ENCODE measurements around the gene GOLGA7B. TPM values are rescaled to one million over a fixed set of nuclear protein-coding genes. Genes with fewer than 3 reads are reported as not detected.
"Not testable (repeated sequence)": the region's sequence is repeated elsewhere in the genome, so short reads cannot be mapped to it uniquely, and the experiment has no call there.

GOLGA7B gene
- total RNA-seq, 1 donor from 2014 or later = 0.08 TPM

DNA sequence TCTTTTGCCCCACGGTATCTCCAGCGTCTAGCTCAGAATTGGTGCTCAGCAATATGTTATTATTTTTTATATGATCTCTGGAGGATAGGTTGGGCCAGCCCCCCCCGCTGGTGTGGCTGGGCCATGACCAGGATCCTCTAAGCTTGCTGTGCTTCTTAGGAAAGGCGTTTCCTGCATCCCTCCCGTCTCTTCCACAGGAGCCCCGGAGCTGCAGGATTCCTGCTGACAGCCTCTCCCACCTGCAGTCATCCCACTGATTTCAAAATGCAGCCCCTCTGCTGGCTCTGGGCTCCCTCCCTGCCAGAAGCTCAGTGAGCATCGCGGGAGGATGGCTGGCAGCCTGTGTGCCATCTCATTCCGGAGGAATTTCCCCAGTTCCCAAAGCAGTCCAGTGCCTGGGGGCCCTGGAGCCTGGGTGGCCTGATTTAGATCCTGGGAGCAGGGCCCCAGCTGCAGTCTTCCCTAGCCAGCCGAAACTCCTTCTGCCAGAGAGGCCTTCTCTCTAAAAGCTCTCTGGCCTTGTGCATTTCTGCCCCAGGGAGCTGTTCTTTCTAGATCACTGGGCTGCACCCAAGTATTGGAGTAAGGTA, 21.8 kb upstream of the GOLGA7B start:
- intact Hi-C loops (cut with DNase I) = no loop called here
- ATAC-seq = no peak
- no peak for DNase-seq (ENCODE audit: missing footprints)

DNA sequence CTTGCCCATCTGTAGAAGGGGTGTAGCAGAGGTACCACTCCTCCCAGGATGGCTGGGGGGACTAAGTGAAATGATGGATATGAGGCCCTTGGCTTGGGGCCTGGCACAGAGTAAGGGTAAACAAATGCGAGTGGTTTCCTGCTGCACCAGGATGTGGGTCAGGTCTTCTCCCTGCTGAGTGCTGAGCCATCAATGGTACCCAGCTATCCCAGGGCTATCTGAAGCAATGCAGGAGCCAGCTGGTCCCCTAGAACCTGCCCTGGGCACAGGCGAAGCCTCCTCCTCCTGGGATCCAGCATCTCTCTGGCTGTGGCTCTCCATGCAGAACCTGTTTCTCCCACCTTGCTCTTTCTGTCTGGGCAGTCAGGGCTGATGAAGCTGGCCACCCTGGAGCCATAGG, 20.9 kb upstream of the GOLGA7B start:
- intact Hi-C loops (cut with DNase I) = no loop called here
- DNase-seq (ENCODE audit: missing footprints) (no peak), ATAC-seq (no peak)

DNA sequence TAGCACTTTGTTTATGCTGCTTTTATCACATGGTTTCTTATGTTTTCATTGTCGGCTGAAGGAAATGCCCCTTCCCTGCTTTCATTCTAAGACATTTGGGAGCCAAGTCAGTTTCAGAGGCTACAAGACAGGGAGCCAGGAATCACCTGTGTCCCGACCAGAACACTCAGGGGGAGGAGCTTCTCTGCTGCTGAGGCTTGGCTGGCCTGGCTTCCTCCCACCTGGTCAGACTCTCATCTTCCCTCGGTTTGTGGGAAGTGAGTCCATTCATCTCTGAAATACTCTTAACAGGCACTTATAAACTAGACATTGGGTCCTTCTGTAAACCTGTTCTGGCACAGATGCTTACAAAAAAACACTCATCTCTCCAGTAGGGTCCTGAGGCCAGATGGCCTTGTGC, 19.6 kb upstream of the GOLGA7B start:
- ATAC-seq (no peak), DNase-seq (ENCODE audit: missing footprints) (no peak)
- intact Hi-C loops (cut with DNase I) = no loop called here

DNA sequence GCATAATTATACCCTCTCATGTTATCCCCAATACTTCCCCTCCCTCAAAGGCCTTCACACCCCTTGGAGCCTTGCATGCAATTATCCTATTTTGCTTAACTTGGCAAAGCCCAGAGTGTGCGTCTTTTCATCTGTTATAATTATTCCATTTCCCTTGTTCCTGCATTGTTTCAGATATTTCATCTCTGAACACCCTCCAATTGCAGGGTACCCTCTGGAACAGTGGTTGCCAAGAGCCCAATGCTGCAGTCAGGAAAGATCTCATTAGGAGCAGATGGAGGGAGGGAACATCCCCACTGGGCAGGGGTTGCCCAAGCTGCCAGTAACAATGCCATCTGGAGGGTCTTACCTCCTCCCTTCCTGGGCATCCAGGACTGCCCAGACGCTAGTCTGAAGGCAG, 18.4 kb upstream of the GOLGA7B start:
- no peak for DNase-seq (ENCODE audit: missing footprints)
- no peak for ATAC-seq
- intact Hi-C loops (cut with DNase I) = no loop called here

DNA sequence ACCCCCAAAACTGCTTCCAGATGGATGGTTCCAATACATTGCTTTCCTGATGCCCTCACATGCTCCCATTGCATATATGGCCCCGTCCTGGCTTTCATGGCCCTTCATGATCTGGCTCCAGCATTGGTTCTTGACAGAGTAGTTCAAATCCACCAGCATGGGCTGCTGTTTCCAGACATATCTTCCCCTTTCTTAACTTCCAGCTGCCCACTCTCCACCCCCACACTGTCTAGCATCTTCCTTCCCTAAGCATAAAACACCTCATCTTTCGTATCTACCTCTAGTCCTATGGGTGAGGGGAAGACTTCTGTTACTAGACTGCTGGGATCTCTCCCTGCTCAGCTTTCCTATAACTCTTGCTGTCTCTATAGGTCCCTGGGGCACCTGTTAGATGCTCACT, 13.2 kb upstream of the GOLGA7B start:
- DNase-seq (ENCODE audit: missing footprints) (no peak), ATAC-seq (no peak)
- intact Hi-C loops (cut with DNase I) = no loop called here

DNA sequence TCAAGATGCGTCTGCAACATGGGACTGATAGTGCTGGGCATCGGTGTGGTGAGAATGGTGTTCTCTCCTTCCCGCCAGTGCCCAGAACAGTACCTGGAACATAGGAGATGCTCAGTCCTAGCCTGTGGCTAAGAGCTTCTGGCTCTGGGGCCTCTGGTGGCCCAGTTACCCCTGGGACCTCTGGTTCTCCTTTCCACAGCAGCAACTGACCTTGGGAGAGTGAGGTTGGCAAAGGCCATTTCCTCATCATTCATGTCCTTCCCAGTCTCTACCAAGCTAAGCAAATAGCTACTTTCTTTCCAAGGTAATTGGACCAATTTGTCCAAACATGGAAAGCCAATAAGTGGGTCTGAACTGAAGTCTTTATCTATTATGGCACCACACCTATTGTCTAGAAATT, 11.6 kb upstream of the GOLGA7B start:
- no peak for DNase-seq (ENCODE audit: missing footprints)
- ATAC-seq = no peak
- intact Hi-C loops (cut with DNase I) = no loop called here

DNA sequence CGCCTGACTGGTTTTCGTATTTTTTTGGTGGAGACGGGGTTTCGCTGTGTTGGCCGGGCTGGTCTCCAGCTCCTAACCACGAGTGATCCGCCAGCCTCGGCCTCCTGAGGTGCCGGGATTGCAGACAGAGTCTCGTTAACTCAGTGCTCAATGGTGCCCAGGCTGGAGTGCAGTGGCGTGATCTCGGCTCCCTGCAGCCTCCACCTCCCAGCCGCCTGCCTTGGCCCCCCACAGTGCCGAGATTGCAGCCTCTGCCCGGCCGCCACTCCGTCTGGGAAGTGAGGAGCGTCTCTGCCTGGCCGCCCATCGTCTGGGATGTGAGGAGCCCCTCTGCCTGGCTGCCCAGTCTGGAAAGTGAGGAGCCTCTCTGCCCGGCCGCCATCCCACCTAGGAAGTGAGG, 8.5 kb upstream of the GOLGA7B start:
- ATAC-seq; DNase-seq (ENCODE audit: missing footprints); intact Hi-C loops (cut with DNase I): not testable (repeated sequence)

DNA sequence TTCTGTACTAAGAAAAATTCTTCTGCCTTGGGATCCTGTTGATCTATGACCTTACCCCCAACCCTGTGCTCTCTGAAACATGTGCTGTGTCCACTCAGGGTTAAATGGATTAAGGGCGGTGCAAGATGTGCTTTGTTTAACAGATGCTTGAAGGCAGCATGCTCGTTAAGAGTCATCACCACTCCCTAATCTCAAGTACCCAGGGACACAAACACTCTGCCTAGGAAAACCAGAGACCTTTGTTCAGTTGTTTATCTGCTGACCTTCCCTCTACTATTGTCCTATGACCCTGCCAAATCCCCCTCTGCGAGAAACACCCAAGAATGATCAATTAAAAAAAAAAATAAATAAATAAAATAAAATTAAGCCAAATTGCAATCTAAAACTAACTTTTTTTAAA, 7.5 kb upstream of the GOLGA7B start:
- ATAC-seq; DNase-seq (ENCODE audit: missing footprints); intact Hi-C loops (cut with DNase I): not testable (repeated sequence)

DNA sequence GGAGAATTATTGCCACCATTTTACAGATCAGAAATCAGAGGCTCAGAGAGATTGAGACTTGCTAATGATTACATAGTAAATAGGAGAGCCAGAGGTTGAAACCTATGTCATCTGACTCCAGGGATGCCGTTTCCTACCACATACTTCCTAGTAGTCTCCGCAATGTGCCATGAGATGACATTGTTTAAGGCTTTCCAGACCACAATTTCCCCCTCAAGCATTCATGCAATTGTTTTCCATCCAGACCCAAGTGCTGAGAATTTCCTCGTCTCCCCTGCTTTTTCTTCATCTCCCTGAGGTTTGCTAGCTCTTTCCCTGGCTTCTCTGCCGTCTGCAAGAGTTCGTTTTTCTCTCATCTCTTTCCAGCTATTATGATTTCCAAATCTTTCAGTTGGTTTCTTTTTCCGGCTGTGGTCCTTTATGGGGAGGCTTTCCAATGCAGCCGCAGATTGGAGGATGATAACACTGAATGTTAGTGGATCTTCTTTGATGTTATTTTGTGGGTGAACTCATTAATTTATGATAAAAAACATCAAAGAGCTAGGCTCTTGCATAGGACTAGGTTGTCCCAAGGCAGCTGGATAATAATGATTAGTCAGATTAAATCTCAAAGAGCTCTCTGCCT, 6.9 kb upstream of the GOLGA7B start:
- DNase-seq (ENCODE audit: missing footprints) (no peak), ATAC-seq (no peak)
- intact Hi-C loops (cut with DNase I) = no loop called here

DNA sequence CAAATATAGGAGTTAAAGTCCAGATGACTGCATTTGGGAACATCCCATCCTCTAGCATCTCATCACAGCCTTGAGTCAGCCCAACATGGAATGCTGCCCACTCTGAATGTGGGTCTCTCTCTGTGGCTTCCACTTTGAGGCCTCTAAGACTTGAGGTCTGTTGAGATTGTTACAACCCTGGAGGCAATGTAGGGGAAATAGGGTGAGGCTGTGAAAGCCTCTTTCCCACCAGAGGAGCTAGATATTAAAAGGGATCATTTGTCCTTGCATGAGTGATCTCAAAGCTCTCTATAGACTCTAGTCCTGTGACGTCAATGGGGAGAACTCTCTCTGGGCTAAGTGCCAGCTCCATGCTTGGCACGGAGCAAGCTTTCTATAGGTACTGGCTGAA, 6.4 kb upstream of the GOLGA7B start:
- intact Hi-C loops (cut with DNase I) = no loop called here
- DNase-seq (ENCODE audit: missing footprints) (no peak), ATAC-seq (no peak)

DNA sequence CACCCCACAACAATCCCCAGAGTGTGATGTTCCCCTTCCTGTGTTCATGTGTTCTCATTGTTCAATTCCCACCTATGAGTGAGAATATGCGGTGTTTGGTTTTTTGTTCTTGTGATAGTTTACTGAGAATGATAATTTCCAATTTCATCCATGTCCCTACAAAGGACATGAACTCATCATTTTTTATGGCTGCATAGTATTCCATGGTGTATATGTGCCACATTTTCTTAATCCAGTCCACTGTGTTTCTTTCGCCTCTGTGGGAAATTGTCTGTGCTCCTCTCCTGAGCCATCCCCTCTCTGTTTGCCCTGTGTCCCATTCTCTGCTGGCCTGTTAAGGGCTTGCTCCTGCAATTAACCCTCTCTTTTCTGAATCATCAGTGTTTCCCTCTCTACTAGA, 5.7 kb upstream of the GOLGA7B start:
- DNase-seq (ENCODE audit: missing footprints); ATAC-seq; intact Hi-C loops (cut with DNase I): not testable (repeated sequence)

DNA sequence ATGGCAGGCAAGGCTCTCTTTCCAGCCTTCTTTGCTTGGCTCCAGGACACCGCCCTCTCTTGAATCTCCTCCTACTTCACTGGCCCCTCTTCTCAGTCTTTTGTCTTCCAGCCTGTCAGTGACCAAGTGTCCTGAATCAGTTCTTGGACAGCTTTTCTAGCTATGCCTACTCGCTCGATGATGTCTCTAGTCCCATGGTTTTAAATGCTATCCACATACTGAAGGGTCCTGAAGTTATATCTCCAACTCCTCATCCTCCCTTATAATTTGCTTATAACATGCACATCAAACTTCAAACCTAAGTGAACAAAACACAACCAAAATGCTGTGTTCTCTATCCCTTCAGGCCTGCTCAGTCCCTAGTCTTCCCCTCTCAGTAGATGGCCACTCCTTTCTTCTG, 5.0 kb upstream of the GOLGA7B start:
- DNase-seq (ENCODE audit: missing footprints) = no peak
- ATAC-seq = no peak

DNA sequence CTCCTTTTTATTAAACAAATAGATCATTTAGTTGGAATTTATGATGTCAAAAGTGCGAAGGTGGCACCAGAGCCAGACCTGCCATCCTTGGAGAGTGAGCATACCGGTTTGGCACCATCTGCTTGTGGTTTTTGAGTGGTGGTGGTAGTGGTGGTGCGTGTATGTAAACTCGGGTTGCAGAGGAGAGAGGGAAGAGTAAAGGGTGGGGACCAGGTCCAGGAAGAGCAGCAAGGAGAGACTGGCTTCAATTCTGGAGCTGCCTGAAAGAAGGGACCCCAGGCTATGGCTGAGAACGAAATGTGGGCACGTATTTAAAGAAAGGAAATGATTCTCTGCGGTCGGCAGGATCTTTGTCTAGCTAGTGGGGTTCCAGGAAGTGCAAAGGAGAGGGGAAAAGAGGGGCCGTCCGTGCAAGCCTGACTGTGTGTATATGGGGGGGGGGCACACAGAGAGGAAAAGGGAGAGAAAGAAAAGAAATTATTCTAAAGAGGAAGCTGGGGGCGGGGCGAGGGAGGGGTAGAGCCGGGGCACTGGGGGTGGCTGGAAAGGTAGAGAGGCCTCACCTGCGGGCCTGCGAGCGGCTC, 448 bp upstream of the GOLGA7B start:
- ATAC-seq = no peak
- intact Hi-C loops (cut with DNase I) = no loop called here
- no peak for DNase-seq (ENCODE audit: missing footprints)

More for the DNA sequence above, 5.0 kb upstream of the GOLGA7B start:
- intact Hi-C loops (cut with DNase I) = no loop called here

DNA sequence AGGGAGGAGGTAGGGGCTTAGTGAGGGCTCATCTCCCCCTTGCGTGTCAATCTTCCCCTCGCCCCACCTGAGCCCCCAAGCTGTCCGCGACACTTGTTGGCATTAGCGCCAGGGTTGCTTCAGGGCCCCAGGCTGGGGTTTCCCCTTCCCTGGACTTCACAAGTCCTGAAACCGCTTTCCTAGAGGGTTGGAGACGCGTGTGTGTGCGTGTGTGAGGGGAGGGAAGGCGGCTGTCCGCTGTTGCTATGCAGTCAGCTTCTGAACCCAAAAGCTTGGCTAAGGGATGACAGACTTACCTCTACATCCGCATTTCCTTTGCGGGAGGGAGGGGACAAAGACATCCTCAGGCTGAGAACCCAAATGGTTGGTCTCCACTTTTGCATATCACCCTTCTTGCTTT, 803 bp downstream of the GOLGA7B start:
- DNase-seq (ENCODE audit: missing footprints) = no peak
- ATAC-seq = no peak
- intact Hi-C loops (cut with DNase I) = no loop called here

DNA sequence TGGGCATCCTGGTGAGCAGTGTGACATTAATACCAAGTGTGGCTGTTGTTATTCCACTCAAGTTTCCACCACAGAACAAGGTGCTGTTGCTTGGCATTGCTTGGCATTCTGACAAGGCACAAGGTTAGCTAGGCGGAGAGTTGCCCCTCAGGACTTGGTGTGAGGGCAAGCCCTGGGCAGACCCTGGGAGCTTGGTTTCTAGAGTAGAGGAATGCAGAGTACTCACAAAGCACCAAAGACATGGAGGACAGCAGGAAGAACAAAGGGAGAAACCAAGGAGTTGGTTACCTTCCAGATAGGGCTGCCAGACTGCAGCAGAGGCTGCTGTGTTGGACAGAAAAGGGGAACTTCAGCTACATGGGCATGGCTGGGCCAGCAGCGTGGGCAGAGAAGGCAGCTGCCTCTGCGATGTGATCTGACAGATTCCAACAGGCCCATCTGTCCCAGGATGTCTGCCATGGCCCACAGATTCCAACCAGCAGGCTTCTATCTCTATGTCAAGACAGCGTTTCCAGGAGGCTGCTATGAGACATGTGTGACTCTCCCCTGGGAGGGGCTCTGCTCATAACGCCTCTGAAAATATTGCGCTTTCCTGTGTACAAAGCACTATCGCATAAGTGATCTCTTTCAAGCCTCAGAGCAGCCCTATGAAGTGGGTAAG, 1.8 kb downstream of the GOLGA7B start:
- ATAC-seq (no peak), DNase-seq (ENCODE audit: missing footprints) (no peak)
- intact Hi-C loops (cut with DNase I) = no loop called here

DNA sequence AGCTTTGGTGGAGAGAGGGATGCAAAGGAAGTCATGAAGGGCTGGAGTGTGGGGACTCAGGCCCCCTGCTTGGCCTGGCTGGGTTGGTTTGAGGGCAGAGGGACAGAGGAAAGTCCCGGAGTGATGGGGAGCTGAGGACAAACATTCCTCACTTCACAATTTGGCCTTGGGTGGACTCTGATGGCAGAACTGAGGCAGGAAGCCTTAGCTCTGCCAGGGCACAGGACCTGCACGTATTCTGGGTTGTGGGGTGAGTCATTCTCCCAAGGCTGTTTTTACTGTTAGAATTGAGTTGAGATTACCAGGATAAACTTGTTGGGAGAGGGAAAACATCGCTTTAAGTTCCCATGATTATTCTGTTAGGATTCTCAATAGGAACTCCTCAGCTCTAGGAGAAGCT, 2.6 kb downstream of the GOLGA7B start:
- intact Hi-C loops (cut with DNase I) = no loop called here
- ATAC-seq = no peak
- no peak for DNase-seq (ENCODE audit: missing footprints)

DNA sequence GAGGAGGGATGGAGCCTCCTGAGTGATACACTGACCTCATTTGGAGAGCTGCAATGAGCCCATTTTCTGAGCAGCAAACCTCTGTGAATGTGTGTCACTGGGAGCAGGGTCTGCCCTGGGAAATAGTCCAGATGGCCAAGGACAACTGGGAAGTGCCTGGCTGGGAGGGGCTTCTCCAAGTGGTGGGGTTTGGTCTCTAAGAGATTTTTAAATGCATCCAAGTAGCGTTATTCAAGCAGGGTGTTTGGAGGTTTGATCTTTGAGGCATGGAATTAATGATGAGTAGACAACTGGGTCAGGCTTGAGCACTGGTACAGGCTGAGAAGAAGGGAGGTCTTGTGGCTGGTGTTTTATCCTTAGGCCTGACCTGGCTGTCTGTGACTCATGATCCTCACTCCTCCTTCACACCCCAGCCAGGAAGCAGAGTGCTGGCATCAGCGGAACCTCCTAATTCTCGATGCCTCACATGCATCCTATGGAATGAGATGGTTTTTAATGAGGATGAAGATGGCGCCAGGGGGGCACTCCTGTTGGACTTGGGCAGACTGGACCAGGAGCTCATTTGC, 3.3 kb downstream of the GOLGA7B start:
- no peak for DNase-seq (ENCODE audit: missing footprints)
- intact Hi-C loops (cut with DNase I) = no loop called here
- ATAC-seq = no peak

DNA sequence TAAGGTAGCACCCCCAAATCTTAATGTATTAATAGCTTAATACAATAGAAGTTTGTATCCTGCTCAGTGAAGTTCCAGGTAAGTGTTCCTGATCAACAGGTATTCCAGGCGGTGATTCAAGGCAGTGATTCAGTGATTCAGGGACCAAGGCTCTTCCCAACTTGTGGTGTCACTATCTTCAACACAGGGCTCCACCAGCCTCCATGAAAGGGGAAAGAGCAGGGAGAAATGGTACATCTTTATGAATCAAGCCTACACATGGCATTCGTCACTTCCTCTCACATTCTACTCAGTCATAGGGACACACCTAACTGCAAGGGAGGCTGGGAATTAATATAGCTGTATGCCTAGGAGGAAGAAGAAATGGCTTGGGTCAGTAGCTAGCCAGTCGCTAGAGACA, 5.1 kb downstream of the GOLGA7B start:
- no peak for DNase-seq (ENCODE audit: missing footprints)
- intact Hi-C loops (cut with DNase I) = no loop called here
- ATAC-seq = no peak

DNA sequence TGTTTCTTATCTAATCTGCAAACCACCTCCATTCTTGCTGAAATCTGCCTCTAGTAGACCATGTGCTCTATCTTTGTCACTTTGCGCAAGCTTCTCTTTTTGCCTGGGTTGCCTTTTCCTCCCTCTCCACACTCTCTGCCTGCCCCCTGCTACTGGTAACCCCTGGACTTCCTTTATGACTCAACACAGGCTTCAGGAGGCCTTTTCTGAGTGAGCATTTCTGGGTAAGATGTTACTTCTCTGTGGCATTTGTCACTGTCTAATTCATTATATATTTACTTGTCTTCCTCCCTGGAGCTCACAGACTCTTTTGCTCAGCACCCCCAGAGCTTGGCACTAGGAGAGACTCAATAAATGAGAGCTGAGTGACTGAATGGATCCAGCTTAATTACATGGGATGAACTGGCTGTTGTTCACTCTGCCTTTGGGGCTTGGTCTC, 8.4 kb downstream of the GOLGA7B start:
- ATAC-seq (no peak), DNase-seq (ENCODE audit: missing footprints) (no peak)
- intact Hi-C loops (cut with DNase I) = no loop called here

Measured in Right ventricle myocardium inferior (tissue), 1 donor.